Kidney epithelial cell (primary cell): ENCODE measurements around the gene ME3. TPM values are rescaled to one million over a fixed set of nuclear protein-coding genes. Genes with fewer than 3 reads are reported as not detected.
"Not testable (repeated sequence)": the region's sequence is repeated elsewhere in the genome, so short reads cannot be mapped to it uniquely, and the experiment has no call there.

ENCODE experiments used
- DNase-seq: peaks from one replicate; pipeline ENCODE4 v3.0.0-alpha.2; 2010; ENCODE audit warnings: low read depth
- H3K27me3 ChIP-seq: 2 replicates; pipeline ENCODE4 v1.6.0; 2011; ENCODE audit warnings: low read length; ENCODE audit not compliant: control insufficient read depth, insufficient read depth
- H3K36me3 ChIP-seq: 2 replicates; pipeline ENCODE4 v1.5.1; 2011; ENCODE audit warnings: low read length; ENCODE audit not compliant: control insufficient read depth, insufficient read depth
- H3K4me3 ChIP-seq: 2 replicates; pipeline ENCODE4 v1.5.1; 2011; ENCODE audit warnings: low read depth, mild to moderate bottlenecking, control low read depth, low read length
- total RNA-seq: library from RNA; depleted of rRNA; stranded (reverse); fragments of >200 nt; gene quantifications from 2 replicates; pipeline ENCODE4 v1.2.3, GENCODE V29; 2015
- TF ChIP-seq, protein P1 (sequence below): IDR thresholded peaks from 2 replicates; pipeline ENCODE4 v1.5.1; 2011; ENCODE audit warnings: mild to moderate bottlenecking, moderate library complexity, low read length, control low read depth, inconsistent platforms; ENCODE audit not compliant: insufficient read depth, poor library complexity, severe bottlenecking

ME3 gene
- total RNA-seq, 1 donor from 2014 or later, result 35.7 TPM

DNA sequence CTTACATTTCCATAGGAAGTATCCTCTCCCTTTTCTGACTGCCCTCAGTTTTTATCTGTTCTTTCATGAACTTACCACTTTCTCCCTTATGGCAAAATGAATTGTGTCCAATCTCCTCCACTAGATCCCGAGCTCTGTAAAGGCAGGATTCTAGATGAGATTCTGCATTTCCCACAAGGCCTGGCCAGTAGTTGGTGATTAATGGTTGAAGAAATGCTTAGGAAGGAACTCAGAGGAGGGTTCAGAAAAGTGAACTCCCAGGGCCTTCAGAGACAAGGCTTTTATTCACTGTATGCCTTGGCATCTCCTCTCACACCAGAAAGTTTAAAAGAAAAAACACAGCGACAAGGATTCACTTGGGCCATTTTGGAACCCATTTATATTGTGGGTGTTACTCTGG lies 231.6 kb downstream of the ME3 start:
- no peak overlapping the region for H3K4me3 ChIP-seq
- TF ChIP-seq, protein P1, sequence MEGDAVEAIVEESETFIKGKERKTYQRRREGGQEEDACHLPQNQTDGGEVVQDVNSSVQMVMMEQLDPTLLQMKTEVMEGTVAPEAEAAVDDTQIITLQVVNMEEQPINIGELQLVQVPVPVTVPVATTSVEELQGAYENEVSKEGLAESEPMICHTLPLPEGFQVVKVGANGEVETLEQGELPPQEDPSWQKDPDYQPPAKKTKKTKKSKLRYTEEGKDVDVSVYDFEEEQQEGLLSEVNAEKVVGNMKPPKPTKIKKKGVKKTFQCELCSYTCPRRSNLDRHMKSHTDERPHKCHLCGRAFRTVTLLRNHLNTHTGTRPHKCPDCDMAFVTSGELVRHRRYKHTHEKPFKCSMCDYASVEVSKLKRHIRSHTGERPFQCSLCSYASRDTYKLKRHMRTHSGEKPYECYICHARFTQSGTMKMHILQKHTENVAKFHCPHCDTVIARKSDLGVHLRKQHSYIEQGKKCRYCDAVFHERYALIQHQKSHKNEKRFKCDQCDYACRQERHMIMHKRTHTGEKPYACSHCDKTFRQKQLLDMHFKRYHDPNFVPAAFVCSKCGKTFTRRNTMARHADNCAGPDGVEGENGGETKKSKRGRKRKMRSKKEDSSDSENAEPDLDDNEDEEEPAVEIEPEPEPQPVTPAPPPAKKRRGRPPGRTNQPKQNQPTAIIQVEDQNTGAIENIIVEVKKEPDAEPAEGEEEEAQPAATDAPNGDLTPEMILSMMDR, result no peak
- no peaks in the 10 kb centered on the region for H3K36me3 ChIP-seq
- H3K27me3 ChIP-seq, result no peaks in the 10 kb centered on the region
- no peak for DNase-seq

DNA sequence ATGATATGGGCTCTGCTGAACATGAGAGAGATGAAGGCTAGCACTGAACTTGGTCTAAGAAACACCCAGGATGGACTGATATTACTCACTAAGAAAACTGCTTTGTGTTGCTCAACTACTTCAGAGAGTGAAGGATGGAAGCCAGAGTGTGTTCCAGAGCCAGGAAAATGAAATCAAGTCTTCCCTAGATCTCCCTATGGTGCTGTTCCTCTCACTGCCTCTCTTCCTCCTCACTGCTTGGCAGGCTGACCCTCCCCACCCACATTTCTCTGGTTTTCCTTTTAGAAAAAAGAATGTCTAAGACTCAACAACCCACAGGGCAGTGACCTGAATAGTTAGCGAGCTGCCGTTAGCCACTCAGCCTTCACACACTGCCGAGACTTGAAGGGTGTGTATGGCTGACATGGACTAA lies 232.1 kb downstream of the ME3 start:
- Histone ChIP-seq H3K4me3 (no peak overlapping the region), H3K27me3 (no peaks in the 10 kb centered on the region), H3K36me3 (no peaks in the 10 kb centered on the region)
- TF ChIP-seq, protein P1, result no peak
- DNase-seq, result no peak

DNA sequence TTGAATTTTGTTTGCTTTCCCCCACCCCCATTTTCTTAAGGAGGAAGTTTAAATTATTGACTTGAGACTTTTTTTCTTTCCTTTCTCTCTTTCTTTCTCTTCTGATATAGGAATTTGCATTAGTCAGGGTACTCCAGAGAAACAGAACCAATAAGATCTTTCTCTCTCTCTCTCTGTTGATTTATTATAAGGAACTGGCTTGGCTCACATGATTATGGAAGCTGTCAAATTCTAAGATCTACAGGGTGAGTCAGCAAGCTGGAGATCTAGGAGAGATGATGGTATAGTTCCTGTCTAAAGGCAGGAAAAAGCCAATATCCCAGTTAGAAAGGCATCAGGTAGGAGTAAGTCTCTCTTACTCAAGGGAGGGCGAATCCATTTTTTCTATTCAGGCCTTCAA lies 233.7 kb downstream of the ME3 start:
- no peak overlapping the region for H3K4me3 ChIP-seq
- H3K27me3 ChIP-seq, result no peaks in the 10 kb centered on the region
- no peaks in the 10 kb centered on the region for H3K36me3 ChIP-seq
- DNase-seq, result no peak
- TF ChIP-seq, protein P1, result no peak

DNA sequence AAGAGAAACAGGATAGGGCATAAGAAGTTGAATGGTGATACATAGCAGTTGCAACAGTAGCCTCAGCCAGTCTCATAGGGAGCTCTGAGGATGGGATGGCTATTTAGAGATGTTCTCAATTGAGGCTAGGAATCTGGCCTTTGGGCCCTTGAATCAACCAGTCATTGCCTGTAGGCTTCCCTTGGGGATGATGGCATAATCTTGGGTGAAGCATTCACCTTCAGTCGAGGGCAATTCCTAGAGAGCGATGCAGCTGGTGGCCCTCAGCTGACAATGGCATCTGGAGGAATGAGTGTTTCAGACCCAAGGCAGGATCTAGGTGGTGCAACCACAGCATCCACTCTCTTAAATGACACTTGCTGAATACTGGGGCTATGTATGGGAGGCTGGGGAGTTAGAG lies 236.7 kb downstream of the ME3 start:
- H3K4me3 ChIP-seq, result no peak overlapping the region
- no peaks in the 10 kb centered on the region for H3K36me3 ChIP-seq
- no peaks in the 10 kb centered on the region for H3K27me3 ChIP-seq
- no peak for DNase-seq
- TF ChIP-seq, protein P1, result no peak

DNA sequence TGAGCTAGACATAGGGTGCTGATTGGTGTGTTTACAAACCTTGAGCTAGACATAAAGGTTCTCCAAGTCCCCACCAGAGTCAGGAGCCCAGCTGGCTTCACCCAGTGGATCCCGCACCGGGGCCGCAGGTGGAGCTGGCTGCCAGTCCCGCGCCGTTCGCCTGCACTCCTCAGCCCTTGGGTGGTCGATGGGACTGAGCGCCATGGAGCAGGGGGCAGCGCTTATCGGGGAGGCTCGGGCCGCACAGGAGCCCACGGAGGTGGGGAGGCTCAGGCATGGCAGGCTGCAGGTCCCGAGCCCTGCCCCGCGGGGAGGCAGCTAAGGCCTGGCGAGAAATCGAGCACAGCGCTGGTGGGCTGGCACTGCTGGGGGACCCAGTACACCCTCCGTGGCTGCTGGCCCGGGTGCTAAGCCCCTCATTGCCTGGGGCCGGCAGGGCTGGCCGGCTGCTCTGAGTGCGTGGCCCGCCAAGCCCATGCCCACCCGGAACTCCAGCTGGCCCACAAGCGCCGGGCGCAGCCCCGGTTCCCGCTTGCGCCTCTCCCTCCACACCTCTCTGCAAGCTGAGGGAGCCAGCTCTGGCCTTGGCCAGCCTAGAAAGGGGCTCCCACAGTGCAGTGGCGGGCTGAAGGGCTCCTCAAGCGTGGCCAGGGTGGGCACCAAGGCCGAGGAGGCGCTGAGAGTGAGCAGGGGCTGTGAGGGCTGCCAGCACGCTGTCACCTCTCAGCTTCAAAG lies 238.9 kb downstream of the ME3 start:
- H3K4me3 ChIP-seq, H3K36me3 ChIP-seq, DNase-seq, H3K27me3 ChIP-seq: not testable (repeated sequence)

DNA sequence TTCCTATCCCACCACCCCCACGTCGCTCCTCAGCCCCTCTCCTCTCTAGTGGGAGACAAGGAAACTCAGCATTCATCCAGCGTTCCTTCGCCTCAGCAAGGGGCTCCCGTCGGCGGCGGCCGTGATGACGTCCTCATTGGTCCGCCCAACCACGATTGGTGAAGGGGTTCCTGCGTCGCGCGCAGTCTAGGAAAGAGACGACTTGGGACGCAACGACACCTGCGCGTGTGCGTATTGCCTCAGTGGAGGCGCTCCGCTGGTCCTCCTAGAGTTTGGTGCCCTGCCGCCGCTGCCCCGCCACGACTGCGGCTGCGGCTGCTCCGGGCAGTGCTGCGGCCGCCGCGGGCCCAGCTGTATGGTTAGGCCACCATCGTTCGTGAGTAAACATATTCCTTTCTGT lies 241.2 kb downstream of the ME3 start:
- DNase-seq, result no peak
- H3K4me3 ChIP-seq, result no peak overlapping the region
- no peaks in the 10 kb centered on the region for H3K27me3 ChIP-seq
- no peaks in the 10 kb centered on the region for H3K36me3 ChIP-seq
- TF ChIP-seq, protein P1, result no peak
